NCI-H2081 (cell line): Measurements from ENCODE around the gene WDPCP.
"Not testable (repeated sequence)": the region's sequence is repeated elsewhere in the genome, so short reads cannot be mapped to it uniquely, and the experiment has no call there.

ENCODE experiments used
- DNase-seq, 2 experiments: peaks; one replicate each; lab custom pipeline; 2025; lab: John Stamatoyannopoulos, UW

WDPCP gene

DNA sequence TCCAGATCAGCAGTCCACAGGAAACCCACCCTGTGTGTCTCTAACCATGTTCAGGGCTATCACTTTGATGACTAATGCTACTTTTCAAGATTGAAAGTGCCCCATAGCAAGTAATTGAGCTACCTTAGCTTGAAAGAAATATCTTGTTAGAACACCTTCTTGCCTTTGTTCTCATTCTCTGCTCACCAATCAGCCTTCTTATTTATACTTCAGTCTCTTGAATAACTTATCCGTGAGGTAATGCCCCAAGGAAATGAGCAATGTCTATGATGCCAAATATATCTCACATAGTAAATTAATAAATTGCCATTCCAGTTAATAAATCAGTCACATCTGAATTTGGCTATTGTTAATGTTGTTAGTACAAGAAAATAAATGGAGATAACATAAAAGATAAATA lies 141.6 kb downstream of the WDPCP start:
- DNase-seq: no peak

GRCh38 chr2:63444565-63445288 lies 143.6 kb downstream of the WDPCP start:
- DNase-seq: no peak

GRCh38 chr2:63440612-63441011 lies 147.7 kb downstream of the WDPCP start:
- DNase-seq: no peak

GRCh38 chr2:63438181-63438580 lies 150.1 kb downstream of the WDPCP start:
- DNase-seq: peak in 1 of 2 experiments; percentile 27

GRCh38 chr2:63436488-63436887 lies 151.8 kb downstream of the WDPCP start:
- DNase-seq: no peak

DNA sequence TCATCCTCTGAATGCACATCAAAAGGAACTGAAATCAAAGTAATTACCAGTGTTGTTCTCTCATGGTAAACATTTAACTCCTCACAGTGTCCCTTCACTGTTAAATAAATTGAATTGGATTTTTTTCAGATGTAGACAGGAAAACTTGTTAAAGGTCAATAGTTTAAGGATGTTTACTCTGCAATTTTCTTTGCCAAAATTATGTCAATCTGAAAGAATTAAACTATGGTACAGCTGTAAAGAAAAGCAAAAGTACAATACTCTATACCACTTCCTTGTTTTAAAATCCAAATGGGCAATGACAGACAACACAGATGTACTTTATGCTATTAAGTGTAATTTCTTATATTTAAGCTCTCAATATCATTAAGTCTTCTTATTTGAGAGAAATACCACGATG lies 153.2 kb downstream of the WDPCP start:
- DNase-seq: peak in 1 of 2 experiments; percentile 7

- DNase-seq: no peak
Measured at GRCh38 chr2:63434024-63435001, 154.0 kb downstream of the WDPCP start.

- DNase-seq: no peak
Measured at GRCh38 chr2:63432373-63432772, 155.9 kb downstream of the WDPCP start.

DNA sequence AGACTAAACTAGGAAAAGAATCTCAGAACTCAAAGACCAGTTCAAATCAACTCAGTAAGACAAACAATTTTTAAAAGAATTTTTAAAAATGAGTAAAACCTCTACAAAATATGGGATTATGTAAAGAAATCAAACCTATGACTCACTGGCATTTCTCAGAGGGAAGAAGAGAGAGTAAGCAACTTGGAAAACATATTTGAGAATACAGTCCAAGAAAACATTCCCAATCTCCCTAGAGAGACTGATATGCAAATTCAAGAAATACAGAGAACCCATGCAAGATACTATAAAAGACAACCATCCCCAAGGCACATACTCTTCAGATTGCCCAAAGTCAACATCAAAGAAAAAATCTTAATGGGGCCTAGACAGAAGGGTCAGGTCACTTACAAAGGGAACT lies 162.7 kb downstream of the WDPCP start:
- no peak for DNase-seq

GRCh38 chr2:63425079-63425416 lies 163.2 kb downstream of the WDPCP start:
- DNase-seq: no peak

- peak; percentile 19 to 20 for DNase-seq
Measured at GRCh38 chr2:63424329-63425078, 163.8 kb downstream of the WDPCP start.

- no peak for DNase-seq
Measured at GRCh38 chr2:63422556-63422955, 165.7 kb downstream of the WDPCP start.

DNA sequence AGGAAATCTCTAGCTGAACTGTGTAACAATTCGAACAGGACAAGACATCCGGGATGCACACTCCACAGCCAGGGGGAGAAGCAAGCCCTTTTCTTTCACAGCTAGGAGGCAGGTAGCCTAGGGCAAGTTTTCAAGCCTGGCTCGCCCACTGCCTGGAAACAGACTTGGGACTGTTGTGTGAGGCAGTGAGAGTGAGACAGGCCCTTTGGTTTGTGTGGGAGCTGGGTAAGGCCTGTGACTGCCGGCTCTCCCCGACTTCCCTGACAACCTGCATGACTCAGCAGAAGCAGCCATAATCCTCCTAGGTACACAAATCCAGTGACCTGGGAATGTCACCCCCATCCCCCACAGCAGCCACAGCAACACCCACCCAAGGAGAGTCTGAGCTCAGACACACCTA lies 179.7 kb downstream of the WDPCP start:
- no peak for DNase-seq

GRCh38 chr2:63406641-63407040 lies 181.6 kb downstream of the WDPCP start:
- DNase-seq: no peak

- DNase-seq: no peak
Measured at GRCh38 chr2:63403820-63404219, 184.5 kb downstream of the WDPCP start.

DNA sequence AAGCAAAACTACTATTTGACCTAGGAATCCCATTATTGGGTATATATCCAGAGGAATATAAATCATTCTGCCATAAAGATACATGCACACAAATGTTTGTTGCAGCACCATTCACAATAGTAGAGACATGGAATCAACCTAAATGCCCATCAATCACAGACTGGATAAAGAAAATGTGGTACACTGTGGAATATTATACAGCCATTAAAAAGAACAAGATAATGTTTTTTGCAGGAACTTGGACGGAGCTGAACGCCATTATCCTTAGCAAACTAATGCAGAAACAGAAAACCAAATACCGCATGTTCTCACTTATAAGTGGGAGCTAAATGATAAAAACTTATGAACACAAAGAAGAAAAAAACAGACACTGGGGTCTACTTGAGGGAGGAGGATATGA lies 185.4 kb downstream of the WDPCP start:
- DNase-seq: not testable (repeated sequence)

DNA sequence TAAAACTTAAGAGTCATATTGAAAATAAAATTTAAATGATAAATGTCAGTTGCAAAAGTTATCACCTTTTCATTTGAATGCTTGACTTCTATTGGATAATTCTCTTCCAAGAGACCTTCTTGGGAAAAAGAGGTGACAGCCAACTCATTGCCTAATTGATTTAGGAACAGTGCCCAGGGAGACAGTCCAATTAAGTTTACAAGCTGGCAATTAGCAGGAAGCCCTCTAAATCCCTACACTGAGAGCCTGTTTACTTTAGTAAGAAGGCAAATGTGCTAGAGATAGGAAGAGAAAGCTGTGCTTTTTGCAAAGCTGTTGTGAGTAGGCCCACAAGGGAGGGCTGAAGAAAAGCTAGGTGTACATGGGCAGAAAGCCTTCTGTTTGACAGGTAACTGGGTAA lies 189.1 kb downstream of the WDPCP start:
- peak; percentile 6 to 83 for DNase-seq

DNA sequence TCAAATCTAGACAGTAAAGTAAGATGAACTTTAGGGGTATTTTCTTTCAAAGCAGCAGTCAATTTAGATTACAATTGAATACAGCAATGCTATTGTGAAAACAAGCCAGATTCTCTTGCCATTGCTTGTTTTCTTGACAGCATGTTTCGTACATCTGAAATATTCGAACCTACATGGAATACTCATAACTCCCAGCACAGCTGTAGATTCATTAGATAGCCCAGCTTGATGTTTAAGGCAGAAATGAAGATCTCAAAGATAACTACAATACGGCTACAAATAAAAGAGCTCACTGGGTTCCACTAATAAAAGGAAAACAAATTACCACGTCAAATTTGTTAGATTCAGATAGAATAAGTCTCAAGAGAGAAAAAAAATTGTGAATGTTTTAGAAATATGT lies 208.8 kb downstream of the WDPCP start:
- no peak for DNase-seq

GRCh38 chr2:63378589-63378988 lies 209.7 kb downstream of the WDPCP start:
- no peak for DNase-seq

DNA sequence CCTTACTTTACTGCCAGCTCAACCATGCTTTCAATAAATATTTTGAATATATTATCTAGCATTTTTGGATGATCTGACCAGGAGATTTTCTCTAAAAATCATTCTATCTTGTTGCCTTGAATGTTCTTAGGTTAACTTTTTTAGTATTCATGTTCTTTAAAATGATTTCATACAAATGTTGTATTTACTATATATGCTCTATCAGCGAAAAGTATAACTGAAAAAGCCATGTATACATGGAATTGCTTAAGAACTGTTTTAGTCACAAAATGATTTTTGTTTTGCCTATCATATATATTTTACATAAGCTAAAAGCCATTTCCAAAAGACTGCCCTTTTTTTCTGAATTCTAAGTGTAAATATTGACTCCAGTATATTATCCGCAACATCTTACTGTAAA lies 213.9 kb downstream of the WDPCP start:
- no peak for DNase-seq

DNA sequence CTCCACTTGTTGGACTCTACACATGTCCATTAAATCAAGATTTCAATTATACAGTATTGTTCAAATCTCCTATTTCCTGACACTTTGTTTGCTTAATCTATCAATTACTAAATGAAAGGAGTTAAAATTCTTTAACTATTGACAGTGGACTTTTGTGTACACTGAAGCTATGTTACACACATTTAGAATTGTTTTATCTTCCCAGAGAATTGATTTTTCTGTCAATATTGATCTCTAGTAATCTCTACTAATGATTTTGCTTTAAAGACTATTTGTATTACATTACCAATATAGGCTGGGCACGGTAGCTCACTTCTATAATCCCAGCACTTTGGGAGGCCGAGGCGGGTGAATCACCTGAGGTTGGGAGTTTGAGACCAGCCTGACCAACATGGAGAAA lies 215.7 kb downstream of the WDPCP start:
- DNase-seq: no peak

GRCh38 chr2:63369146-63369545 lies 219.1 kb downstream of the WDPCP start:
- DNase-seq: no peak

DNA sequence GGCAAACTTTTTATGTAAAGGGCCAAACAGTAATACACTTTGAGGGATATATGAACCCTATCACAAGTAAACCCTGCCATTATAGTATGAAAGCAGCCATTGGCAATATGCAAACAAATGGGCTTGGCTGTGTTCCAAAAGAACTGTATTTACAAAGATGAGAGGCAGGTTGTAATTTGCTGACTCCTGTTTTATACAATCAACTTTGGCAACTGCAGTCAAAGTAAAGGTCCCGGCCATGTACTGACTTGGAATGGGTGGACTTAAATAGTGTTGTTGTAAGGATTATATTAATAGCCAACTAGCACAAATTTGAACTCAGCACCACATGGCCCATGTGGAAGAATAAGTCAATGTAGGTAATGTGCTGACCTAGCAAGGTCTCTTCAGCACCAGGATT lies 223.4 kb downstream of the WDPCP start:
- peak; percentile 55 to 81 for DNase-seq
